ENCODE data around the gene ESYT2. TPM values are rescaled to one million over a fixed set of nuclear protein-coding genes. Genes with fewer than 3 reads are reported as not detected.

Gene ESYT2
- total RNA-seq, 1 experiment from 2014 or later: 37.5 TPM

- ChIA-PET CTCF (no interaction called here), POLR2A (ENCODE audit: low non-redundant PET) (no interaction called here)
- no peak for DNase-seq (ENCODE audit: low spot score)
- TF ChIP-seq EZH2 (IDR thresholded peaks at IDR 0.05; ENCODE audit: borderline replicate concordance, low read depth, low read length, poor library complexity, severe bottlenecking) (no peak), CTCF (conservative IDR thresholded peaks at IDR 0.05; ENCODE audit: low read depth, low read length) (no peak)
- H3K27me3 ChIP-seq (replicated peaks; ENCODE audit: insufficient read depth, low read depth, low read length, poor library complexity): no peaks in the 10 kb centered on the region
- H3K4me3 ChIP-seq (ENCODE audit: low read depth, low read length, poor library complexity, severe bottlenecking): no peak overlapping the region
- H3K4me1 ChIP-seq (ENCODE audit: insufficient read depth, low read length, poor library complexity, severe bottlenecking): peaks cover under 1% of the 10 kb centered on the region
- H3K27ac ChIP-seq (ENCODE audit: low read depth, low read length, poor library complexity, severe bottlenecking): no peak overlapping the region
- intact Hi-C loops (cut with micrococcal nuclease; ENCODE audit: unreplicated experiment): no loop called here
- H3K9me3 ChIP-seq (ENCODE audit: low read depth, low read length, poor library complexity, severe bottlenecking): no peaks in the 10 kb centered on the region
- H3K36me3 ChIP-seq (ENCODE audit: insufficient read depth, low read length, poor library complexity, severe bottlenecking): no peaks in the 10 kb centered on the region
- BruUV-seq (replicated peaks): no TSS peak
These were observed 101.6 kb downstream of the ESYT2 start for GRCh38 chr7:158727690-158728089.

GRCh38 chr7:158726277-158726807 is 103.0 kb downstream of the ESYT2 start:
- H3K27ac ChIP-seq (ENCODE audit: low read depth, low read length, poor library complexity, severe bottlenecking): no peak overlapping the region
- intact Hi-C loops (cut with micrococcal nuclease; ENCODE audit: unreplicated experiment): no loop called here
- ChIA-PET POLR2A (ENCODE audit: low non-redundant PET) (no interaction called here), CTCF (no interaction called here)
- no peaks in the 10 kb centered on the region for H3K27me3 ChIP-seq (replicated peaks; ENCODE audit: insufficient read depth, low read depth, low read length, poor library complexity)
- DNase-seq (ENCODE audit: low spot score): no peak
- TF ChIP-seq CTCF (conservative IDR thresholded peaks at IDR 0.05; ENCODE audit: low read depth, low read length) (no peak), EZH2 (IDR thresholded peaks at IDR 0.05; ENCODE audit: borderline replicate concordance, low read depth, low read length, poor library complexity, severe bottlenecking) (no peak)
- H3K9me3 ChIP-seq (ENCODE audit: low read depth, low read length, poor library complexity, severe bottlenecking): no peaks in the 10 kb centered on the region
- H3K36me3 ChIP-seq (ENCODE audit: insufficient read depth, low read length, poor library complexity, severe bottlenecking): no peaks in the 10 kb centered on the region
- H3K4me3 ChIP-seq (ENCODE audit: low read depth, low read length, poor library complexity, severe bottlenecking): no peak overlapping the region
- no peaks in the 10 kb centered on the region for H3K4me1 ChIP-seq (ENCODE audit: insufficient read depth, low read length, poor library complexity, severe bottlenecking)
- BruUV-seq (replicated peaks): no TSS peak

GRCh38 chr7:158725506-158725800 is 103.9 kb downstream of the ESYT2 start:
- no TSS peak for BruUV-seq (replicated peaks)
- TF ChIP-seq CTCF (conservative IDR thresholded peaks at IDR 0.05; ENCODE audit: low read depth, low read length) (no peak), EZH2 (IDR thresholded peaks at IDR 0.05; ENCODE audit: borderline replicate concordance, low read depth, low read length, poor library complexity, severe bottlenecking) (no peak)
- no peaks in the 10 kb centered on the region for H3K27me3 ChIP-seq (replicated peaks; ENCODE audit: insufficient read depth, low read depth, low read length, poor library complexity)
- no peaks in the 10 kb centered on the region for H3K9me3 ChIP-seq (ENCODE audit: low read depth, low read length, poor library complexity, severe bottlenecking)
- ChIA-PET POLR2A (ENCODE audit: low non-redundant PET) (no interaction called here), CTCF (no interaction called here)
- no peak overlapping the region for H3K4me3 ChIP-seq (ENCODE audit: low read depth, low read length, poor library complexity, severe bottlenecking)
- H3K27ac ChIP-seq (ENCODE audit: low read depth, low read length, poor library complexity, severe bottlenecking): no peak overlapping the region
- no peaks in the 10 kb centered on the region for H3K36me3 ChIP-seq (ENCODE audit: insufficient read depth, low read length, poor library complexity, severe bottlenecking)
- intact Hi-C loops (cut with micrococcal nuclease; ENCODE audit: unreplicated experiment): no loop called here
- no peak for DNase-seq (ENCODE audit: low spot score)
- no peaks in the 10 kb centered on the region for H3K4me1 ChIP-seq (ENCODE audit: insufficient read depth, low read length, poor library complexity, severe bottlenecking)

All from A673 (cell line).